Measurements from ENCODE around the gene ZNF490. TPM values are rescaled to one million over a fixed set of nuclear protein-coding genes. Genes with fewer than 3 reads are reported as not detected.

ZNF490 gene
- total and polyA plus RNA-seq, 4 donors = 0.94 to 10.4 (median 4.3) TPM

- Histone ChIP-seq H3K27ac (ENCODE audit: low read depth in 1 of 2, low read length in 1 of 2) (no peak overlapping the region), H3K27me3 (ENCODE audit: control insufficient read depth in 3 of 3, insufficient read depth in 3 of 3, low read length in 2 of 3) (no peaks in the 10 kb centered on the region), H3K9ac (ENCODE audit: insufficient read depth in 1 of 2, low read length in 2 of 2) (no peak overlapping the region), H3K36me3 (ENCODE audit: control insufficient read depth in 4 of 4, insufficient read depth in 4 of 4, low read length in 4 of 4) (peaks cover 2 to 9% (median 6%) of the 10 kb centered on the region in 4 donors), H3K4me3 (no peak overlapping the region), H3K9me3 (ENCODE audit: control insufficient read depth in 4 of 4, insufficient read depth in 3 of 4, low read length in 3 of 4) (no peaks in the 10 kb centered on the region), H3K4me1 (ENCODE audit: control insufficient read depth in 5 of 5, insufficient read depth in 5 of 5, low read length in 5 of 5) (peaks cover 0 to 5% (median 0%) of the 10 kb centered on the region in 5 donors)
- TF ChIP-seq CTCF (IDR thresholded peaks at IDR 0.05; ENCODE audit: control extremely low read depth, extremely low read depth) = no peak
- DNase-seq (no peak), ATAC-seq (ENCODE audit: insufficient read depth, low FRiP score) (no peak)
- 80 to 89% methylated on average over 4 of the region's 4 CpGs for WGBS, 2 donors
Observed at GRCh38 chr19:12617646-12618045, 7.0 kb upstream of the ZNF490 start.

GRCh38 chr19:12611361-12611699, 717 bp upstream of the ZNF490 start:
- Histone ChIP-seq H3K4me1 (ENCODE audit: control insufficient read depth in 5 of 5, insufficient read depth in 5 of 5, low read length in 5 of 5) (peaks cover 0 to 12% (median 5%) of the 10 kb centered on the region in 5 donors), H3K4me3 (peak overlapping the region; percentile 91), H3K27me3 (ENCODE audit: control insufficient read depth in 3 of 3, insufficient read depth in 3 of 3, low read length in 2 of 3) (no peaks in the 10 kb centered on the region), H3K9me3 (ENCODE audit: control insufficient read depth in 4 of 4, insufficient read depth in 3 of 4, low read length in 3 of 4) (no peaks in the 10 kb centered on the region), H3K9ac (ENCODE audit: insufficient read depth in 1 of 2, low read length in 2 of 2) (peak overlapping the region; percentile 92 to 95), H3K36me3 (ENCODE audit: control insufficient read depth in 4 of 4, insufficient read depth in 4 of 4, low read length in 4 of 4) (peaks cover 2 to 22% (median 6%) of the 10 kb centered on the region in 4 donors), H3K27ac (ENCODE audit: low read depth in 1 of 2, low read length in 1 of 2) (peak overlapping the region; percentile 96 to 99)
- TF ChIP-seq CTCF (IDR thresholded peaks at IDR 0.05; ENCODE audit: control extremely low read depth, extremely low read depth) = no peak
- WGBS, 2 donors = 0 to 1% methylated on average over 10 of the region's 10 CpGs
- peak; percentile 88 to 92 (median 92) for DNase-seq
- ATAC-seq (ENCODE audit: insufficient read depth, low FRiP score) = peak; percentile 37

- TF ChIP-seq CTCF (IDR thresholded peaks at IDR 0.05; ENCODE audit: control extremely low read depth, extremely low read depth) = no peak
- ATAC-seq (ENCODE audit: insufficient read depth, low FRiP score) (no peak), DNase-seq (no peak)
- Histone ChIP-seq H3K4me1 (ENCODE audit: control insufficient read depth in 5 of 5, insufficient read depth in 5 of 5, low read length in 5 of 5) (peaks cover 0 to 12% (median 5%) of the 10 kb centered on the region in 5 donors), H3K36me3 (ENCODE audit: control insufficient read depth in 4 of 4, insufficient read depth in 4 of 4, low read length in 4 of 4) (peaks cover 0 to 24% (median 4%) of the 10 kb centered on the region in 4 donors), H3K4me3 (no peak overlapping the region), H3K9me3 (ENCODE audit: control insufficient read depth in 4 of 4, insufficient read depth in 3 of 4, low read length in 3 of 4) (no peaks in the 10 kb centered on the region), H3K27ac (ENCODE audit: low read depth in 1 of 2, low read length in 1 of 2) (no peak overlapping the region), H3K9ac (ENCODE audit: insufficient read depth in 1 of 2, low read length in 2 of 2) (no peak overlapping the region), H3K27me3 (ENCODE audit: control insufficient read depth in 3 of 3, insufficient read depth in 3 of 3, low read length in 2 of 3) (no peaks in the 10 kb centered on the region)
- WGBS, 2 donors = 58 to 82% methylated on average over 3 of the region's 3 CpGs
Observed at GRCh38 chr19:12607631-12608030, 3.0 kb downstream of the ZNF490 start.

- no peaks in the 10 kb centered on the region for H3K9me3 ChIP-seq (ENCODE audit: control insufficient read depth in 4 of 4, insufficient read depth in 3 of 4, low read length in 3 of 4)
- no peaks in the 10 kb centered on the region for H3K27me3 ChIP-seq (ENCODE audit: control insufficient read depth in 3 of 3, insufficient read depth in 3 of 3, low read length in 2 of 3)
- H3K27ac ChIP-seq (ENCODE audit: low read depth in 1 of 2, low read length in 1 of 2) = no peak overlapping the region
- ATAC-seq (ENCODE audit: insufficient read depth, low FRiP score) = no peak
- H3K4me1 ChIP-seq (ENCODE audit: control insufficient read depth in 5 of 5, insufficient read depth in 5 of 5, low read length in 5 of 5) = peaks cover 0 to 8% (median 5%) of the 10 kb centered on the region in 5 donors
- H3K9ac ChIP-seq (ENCODE audit: insufficient read depth in 1 of 2, low read length in 2 of 2) = no peak overlapping the region
- 95 to 97% methylated on average over 1 of the region's 1 CpG for WGBS, 2 donors
- no peak for TF ChIP-seq CTCF (IDR thresholded peaks at IDR 0.05; ENCODE audit: control extremely low read depth, extremely low read depth)
- H3K36me3 ChIP-seq (ENCODE audit: control insufficient read depth in 4 of 4, insufficient read depth in 4 of 4, low read length in 4 of 4) = peaks cover 0 to 24% (median 5%) of the 10 kb centered on the region in 4 donors
- H3K4me3 ChIP-seq = no peak overlapping the region
- no peak for DNase-seq
Observed at GRCh38 chr19:12606796-12607195, 3.8 kb downstream of the ZNF490 start.

Data from lung (tissue), 12 donors.